SHP77 (cell line): ENCODE results near the gene NOP56.
A peak's percentile ranks its signal among the peaks of the same experiment; 100 is the strongest.
"Not testable (repeated sequence)": the region's sequence is repeated elsewhere in the genome, so short reads cannot be mapped to it uniquely, and the experiment has no call there.

ENCODE experiments used
- DNase-seq, 2 experiments: peaks; one replicate each; lab custom pipeline; 2025; lab: John Stamatoyannopoulos, UW

NOP56 gene

DNA sequence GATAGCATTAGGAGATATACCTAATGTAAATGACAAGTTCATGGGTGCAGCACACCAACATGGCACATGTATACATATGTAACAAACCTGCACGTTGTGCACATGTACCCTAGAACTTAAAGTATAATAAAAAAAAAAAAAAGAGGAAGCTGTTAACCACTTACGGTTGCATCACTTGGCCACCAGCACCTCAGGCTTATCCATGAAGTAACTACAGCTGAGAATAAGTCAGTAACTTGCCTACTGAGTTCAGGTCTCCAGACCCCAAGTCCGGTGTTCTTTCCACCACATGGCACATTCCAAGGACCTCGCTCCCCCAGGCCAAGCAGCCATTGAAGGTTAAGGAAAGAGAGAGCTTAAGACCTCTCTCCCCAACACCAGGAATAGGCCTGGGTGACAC is 32.4 kb downstream of the NOP56 start:
- DNase-seq = not testable (repeated sequence)

GRCh38 chr20:2687514-2687913 is 35.1 kb downstream of the NOP56 start:
- DNase-seq = no peak

GRCh38 chr20:2688041-2688591 is 35.7 kb downstream of the NOP56 start:
- peak; percentile 58 to 82 for DNase-seq

DNA sequence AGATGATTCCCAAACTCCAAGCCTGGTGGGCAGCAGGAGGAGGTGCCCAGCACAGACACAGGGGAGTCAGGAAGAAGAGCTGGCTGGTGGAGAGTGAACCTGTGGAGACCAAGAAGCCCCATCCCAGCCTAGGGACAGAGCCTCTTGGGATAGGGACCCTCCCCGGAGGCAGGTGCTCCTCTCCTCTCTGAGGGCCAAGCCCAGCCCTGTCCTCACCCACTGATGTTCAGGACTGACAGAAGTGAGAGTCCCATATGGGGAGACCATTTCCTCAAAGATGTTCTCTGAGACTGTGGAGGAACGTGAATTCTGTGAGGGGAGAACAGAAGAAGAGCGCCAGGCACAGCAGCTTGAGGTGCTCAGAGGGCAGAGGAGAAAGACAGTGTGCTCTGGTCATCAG is 37.8 kb downstream of the NOP56 start:
- no peak for DNase-seq

DNA sequence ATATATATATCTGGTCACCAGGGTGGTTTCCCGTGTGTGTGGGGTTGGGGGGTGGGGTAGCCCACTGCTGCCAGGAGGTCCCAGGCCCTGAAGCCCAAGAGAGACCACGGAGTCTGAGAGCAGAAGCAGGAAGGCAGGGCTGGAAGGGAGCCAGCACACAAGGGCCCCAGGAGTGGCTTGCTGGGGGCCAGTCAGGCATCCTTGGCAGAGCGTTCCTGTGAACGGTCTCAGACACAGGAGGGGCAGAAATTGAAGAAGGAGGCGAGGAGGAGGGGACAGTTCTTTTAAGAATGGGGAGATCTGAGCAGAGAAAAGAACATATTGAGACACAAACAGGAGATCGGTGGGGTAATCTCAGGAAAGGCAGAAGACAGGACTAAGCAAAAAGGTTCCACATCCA is 38.3 kb downstream of the NOP56 start:
- no peak for DNase-seq

- DNase-seq = no peak
These were observed 38.7 kb downstream of the NOP56 start for GRCh38 chr20:2691127-2691526.

- DNase-seq = no peak
These were observed 39.2 kb downstream of the NOP56 start for GRCh38 chr20:2691663-2692035.

DNA sequence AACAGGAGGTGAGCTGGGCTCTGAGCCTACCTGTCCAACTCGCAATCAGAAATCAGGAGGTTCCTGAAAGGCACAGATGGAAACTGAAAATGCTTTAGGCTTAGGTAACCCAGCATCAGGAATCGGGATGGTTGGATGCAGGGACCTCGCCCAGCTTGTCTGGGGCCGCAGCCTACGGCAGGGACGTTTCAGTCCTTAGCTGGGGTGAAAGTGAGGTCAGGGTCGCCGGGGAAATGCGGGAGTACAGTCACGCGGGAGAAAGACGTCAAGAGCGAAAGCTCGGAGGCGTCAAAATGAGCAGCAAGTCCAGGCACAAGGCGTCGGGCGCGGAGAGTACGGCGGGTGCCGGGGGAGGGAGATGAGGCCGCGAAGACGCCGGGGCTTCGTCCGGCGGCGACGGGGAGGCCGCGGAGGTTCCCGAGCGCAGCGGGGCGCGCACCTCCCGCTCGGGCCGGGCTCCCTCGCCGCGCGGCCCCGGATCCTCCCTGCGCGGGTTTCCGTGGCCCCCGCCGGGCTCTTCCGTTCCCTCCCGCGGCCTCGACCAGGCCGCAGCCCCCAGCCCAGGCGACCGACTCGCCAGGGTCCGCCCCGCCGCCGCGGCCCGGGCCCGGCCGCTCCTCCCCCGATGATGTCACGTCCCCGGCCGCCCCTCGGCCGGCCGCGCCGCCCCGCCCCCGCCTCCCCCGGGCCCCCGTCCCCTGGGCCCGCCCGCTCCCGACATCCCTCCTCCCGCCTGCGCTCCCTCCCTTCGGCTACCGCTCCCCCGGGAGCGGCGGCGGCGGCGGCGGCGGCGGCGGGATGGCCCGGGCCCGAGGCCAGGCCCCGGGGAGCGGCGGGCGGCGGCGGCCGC is 39.8 kb downstream of the NOP56 start, which contains the start of gene EBF4:
EBF4 (plus strand) TSS at position 745 of the 850 bp plus-strand sequence. CDS start 866 bp downstream, outside the sequence.
- DNase-seq = peak in 1 of 2 experiments; percentile 25

DNA sequence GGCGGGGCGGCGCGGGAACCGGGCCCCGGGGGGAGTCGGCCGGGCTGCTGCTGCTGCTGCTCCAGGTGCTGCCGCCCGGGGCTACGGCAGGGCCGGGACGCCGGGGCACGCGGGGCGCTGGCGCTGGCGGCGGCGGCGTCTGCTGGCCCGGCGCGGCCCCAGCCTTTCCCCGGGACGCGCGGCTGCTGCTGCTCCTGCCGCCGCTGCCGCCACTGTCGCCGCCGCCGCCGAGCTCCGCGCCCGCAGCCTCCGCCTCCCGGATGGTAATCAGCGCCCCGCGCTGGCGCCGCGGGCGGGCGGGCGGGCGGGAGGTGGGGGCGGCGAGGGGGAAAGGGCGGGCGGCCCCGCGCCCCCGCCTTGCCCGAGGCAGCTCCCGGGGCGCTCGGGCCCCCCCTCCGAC is 40.5 kb downstream of the NOP56 start:
- DNase-seq = no peak

DNA sequence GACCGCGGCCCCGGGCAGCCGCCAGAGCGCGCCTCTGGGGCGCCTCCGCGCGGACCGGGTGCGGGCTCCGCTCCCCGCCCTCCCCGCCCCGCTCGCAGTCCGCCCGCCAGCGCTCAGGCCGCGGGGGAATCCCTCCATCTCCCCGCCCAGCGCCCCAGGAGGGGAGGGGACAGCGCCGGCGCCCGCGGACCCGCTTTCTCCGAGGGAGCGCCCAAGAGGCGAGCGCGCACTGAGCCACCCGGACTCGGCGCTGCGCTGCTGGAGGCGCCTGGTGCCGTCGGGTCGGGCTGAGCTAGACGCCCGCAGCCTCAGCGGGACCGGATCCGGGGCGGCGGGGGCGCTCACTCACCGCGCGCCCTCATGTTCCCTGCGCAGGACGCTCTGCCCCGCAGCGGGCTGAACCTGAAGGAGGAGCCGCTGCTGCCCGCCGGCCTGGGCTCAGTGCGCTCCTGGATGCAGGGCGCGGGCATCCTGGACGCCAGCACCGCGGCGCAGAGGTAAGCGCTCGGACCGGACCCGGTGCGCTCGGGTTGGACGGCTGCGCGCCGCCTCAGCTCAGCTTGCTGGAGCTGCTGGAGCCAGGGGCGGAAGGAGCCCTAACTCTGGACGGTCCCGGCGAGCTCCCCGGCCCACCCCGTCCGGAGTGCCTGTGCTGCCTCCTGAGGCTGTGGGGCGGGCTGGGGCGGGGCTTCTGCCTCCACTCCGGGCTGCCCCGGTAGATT is 41.0 kb downstream of the NOP56 start:
- peak in 1 of 2 experiments; percentile 18 for DNase-seq

- no peak for DNase-seq
These were observed 41.6 kb downstream of the NOP56 start for GRCh38 chr20:2694008-2694471.

DNA sequence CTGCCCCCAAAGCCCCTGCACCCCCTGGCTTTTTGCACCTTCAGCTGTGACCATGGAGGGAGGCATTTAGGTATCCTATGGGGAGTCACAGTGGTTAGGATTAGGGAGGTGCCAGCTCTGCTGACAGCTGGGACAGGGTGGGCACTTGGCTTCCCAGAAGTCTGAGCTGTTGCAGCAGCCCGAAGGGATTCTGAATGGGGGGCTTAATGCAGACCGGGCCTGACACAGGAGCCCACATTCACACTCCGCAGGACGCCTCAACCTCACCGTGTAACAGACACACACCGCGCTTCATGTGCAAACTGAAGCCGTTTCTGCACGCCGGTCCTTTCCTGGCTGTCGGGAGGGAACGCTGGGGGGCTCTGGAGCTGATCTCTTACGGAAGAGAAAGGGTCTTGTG is 42.1 kb downstream of the NOP56 start:
- DNase-seq = no peak

DNA sequence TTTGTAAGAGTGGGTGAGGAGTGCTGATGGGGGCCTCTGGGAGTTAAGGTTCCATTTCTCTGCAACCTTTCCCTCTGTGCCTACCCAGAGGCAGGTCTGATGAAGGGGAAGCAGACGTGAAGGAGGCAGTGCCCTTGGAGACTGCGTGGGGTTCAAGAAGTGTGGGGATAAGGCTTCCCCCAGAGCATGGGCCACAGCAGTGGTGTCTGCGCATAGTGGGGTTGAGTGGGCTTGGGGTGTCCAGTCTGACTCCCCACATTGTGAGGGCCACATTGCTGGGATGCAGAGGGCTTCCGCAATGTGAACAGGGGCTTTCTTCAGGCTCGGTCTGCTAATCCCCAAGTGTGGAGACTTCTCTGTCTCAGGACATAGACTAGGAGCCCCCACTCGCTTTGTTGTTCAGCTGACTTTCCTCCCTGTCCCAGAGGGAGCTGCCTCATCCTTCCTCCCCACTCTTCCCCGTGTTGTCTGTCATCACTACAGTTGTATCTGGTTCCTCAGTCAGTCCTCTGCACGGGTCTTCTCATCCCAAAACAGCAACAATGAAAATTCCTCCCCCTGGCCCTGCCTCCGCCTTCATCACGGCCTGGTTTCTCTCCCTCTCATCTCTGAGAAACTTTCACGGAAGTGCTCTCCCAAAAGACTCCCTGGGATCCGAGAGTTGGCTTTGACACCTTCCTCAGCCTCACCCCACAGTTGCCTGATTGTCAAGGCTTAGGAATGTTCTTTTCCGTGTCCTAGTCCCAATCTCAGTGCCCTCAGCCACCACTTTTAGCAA is 43.0 kb downstream of the NOP56 start:
- no peak for DNase-seq

DNA sequence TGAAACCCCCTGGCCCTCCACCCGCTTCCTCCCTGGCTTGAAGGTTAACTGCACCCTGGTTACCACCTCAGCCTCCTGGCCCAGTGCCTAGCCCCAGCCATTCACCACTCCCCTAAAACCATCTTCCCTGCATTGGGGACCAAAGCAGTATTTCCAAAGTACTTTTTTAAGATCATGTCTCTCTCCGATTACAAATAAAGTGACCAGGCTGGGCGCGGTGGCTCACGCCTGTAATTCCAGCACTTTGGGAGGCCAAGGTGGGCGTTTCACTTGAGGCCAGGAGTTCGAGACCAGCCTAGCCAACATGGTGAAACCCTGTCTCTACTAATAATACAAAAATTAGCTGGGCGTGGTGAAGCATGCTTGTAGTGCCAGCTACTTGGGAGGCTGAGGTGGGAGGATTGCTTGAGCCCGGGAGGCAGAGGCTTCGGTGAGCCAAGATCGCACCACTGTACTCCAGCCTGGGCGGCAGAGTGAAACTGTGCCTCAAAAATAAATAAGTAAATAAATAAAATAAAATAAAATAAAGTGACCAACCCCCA is 43.6 kb downstream of the NOP56 start:
- not testable (repeated sequence) for DNase-seq

GRCh38 chr20:2696646-2697045 is 44.2 kb downstream of the NOP56 start:
- DNase-seq = no peak

DNA sequence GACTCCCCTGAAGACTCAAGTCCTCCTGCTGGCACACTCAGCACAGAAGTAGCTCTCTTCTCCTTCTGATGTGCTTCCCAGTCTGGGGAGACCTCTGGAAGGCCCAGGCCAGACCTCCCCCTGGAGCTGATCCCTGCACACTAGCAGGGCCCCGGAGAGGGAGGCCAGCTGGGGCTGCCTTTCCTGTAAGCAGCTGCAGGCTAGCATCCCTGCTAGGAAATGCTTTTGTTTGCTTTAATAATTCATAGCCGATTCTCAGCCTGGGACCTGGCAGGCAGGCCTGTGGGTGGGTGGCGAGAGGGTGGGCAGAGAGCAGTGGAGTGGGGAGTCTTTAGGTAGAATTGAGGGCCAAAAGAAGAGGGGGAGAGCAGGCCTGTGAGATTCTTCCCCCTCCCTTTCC is 45.3 kb downstream of the NOP56 start:
- peak; percentile 65 to 76 for DNase-seq

DNA sequence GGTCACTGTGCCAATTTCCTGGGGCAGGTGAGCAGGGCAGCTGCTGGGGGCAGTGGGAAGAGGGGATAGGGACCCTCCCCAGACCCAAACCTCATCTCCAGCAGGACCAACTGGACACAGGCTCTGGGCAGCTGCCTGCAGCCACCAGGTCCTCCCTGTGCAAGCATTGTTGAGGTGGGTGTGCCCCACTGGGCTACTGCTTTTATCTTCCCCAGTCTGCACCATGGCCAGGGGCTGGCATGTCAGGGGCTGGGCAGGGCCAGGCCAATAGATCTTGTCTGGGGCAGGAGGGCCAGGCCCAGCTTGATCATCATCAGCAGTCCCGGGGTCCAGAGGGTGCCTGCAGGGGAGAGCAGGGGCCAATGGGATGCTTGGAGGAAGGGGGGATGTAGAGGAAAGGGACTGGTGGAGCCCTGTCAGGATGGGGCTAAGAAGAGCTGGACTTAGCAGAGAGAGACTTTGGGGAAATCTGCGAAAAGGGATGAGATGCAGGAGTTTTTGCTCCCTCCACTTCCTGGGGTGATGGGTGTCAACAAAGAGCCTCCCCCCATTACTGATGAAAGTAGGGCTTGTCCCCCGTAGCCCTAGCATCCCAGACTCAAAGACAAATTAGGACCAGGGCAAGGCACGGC is 45.9 kb downstream of the NOP56 start:
- DNase-seq = no peak

DNA sequence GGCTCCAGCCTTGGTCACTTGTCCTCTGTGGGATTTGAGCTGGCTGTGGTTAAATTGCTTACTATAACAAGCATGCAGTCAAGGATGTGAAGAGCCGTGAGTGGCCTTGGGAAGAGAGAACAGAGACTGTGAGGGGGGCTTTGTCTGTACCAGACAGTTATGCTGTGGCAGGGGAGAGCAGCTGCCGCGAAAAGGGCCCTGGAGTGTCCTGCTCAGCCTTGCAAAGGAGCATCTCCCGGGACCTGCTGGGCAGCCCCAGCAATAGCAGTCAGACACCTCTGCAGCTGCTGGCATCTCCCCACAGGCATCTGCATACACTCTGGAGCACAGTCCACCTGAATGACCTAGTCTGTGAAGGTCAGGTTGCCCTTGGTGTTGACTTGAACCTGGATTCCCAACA is 46.5 kb downstream of the NOP56 start:
- peak in 1 of 2 experiments; percentile 15 for DNase-seq

DNA sequence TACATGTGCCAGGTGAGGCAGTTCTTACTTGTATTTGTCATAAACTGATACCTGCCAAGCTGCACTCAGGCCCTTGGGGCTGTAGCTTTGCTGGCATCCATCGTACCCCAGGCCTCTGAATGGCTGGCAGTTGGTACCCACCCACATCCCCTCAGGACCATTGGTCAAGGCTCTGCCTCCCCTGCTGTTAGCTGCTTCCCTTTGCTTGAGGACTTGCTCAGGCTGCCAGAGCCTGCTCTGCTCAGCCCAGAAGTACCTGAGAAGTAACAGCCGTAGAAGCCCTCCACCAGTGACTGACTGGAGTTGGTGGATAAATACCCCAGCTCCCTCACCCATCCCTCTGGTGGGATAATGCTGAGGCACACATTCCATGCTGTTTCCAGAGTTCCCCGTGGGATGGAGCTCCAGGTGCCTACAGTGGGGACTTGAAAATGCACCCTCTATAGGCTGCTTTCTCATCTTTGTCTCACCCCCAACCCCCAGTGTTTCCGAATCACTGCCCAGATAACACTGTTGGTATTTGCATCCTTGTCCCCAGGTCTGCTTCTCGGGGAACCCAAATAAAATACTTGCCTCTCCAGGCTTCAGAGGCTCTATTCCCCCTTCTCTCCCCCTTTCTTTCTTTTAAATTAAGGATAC is 47.5 kb downstream of the NOP56 start:
- no peak for DNase-seq

DNA sequence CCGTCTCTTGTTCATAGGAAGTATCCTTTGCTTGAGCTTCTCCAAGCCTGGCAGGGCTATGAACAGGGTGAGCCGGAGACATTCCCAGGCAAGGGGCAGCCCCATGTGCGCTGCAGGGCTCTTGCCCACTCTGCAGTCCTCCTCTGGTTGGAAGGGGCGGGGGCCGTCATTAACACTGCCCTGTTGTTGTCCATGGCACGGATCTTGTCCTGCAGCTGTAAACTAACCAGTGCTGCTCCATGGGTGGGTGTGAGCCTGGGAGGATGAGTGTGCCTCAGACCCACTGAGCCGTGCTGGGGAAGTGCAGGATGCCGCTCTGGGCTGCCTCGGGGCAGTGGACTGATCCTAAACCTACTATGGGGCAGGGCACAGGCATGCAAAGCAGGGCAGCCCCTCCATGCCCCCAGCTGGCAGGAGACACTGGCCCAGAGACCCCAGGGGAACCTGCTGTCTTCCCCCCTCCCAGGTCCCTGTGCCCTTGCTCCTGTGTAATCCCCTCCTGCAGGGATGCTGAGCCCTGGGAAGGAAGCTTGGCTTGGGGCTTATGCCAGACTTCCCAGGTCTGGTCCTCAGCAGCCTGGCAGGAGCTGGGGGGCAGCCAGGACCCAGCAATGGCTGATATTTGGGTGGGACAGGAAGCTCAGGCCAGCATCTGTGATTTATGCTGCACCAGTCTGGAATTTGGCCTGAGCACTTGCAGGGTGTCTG is 48.6 kb downstream of the NOP56 start:
- no peak for DNase-seq
